Stimulated activated naive CD8-positive, alpha-beta T cell treated with anti-CD3 and anti-CD28 coated beads, Interleukin-15, amount 100 ng/mL, for 72 hours (primary cell): ENCODE results near the gene KLF5.
A peak's percentile ranks its signal among the peaks of the same experiment; 100 is the strongest.

ENCODE experiments used
- ATAC-seq: fragments of 150-1000 bp; cut with Tn5 transposase; 2 replicates; pipeline ENCODE4 v1.10.0; 2021; ENCODE audit warnings: mild to moderate bottlenecking, moderate library complexity
- DNase-seq, 2 donors: peaks; one replicate each; pipeline ENCODE4 v3.0.0; 2021 to 2022
- H3K27ac Mint-ChIP-seq, 2 donors: one replicate each; pipeline ENCODE4 v1.8.0; 2022; ENCODE audit warnings: mild to moderate bottlenecking in 2 of 2, mixed read lengths in 2 of 2, moderate library complexity in 2 of 2
- H3K27me3 Mint-ChIP-seq: one replicate; pipeline ENCODE4 v1.8.0; 2022; ENCODE audit warnings: mixed read lengths
- H3K4me1 Mint-ChIP-seq: one replicate; pipeline ENCODE4 v1.8.0; 2022; ENCODE audit warnings: mild to moderate bottlenecking, mixed read lengths
- H3K4me3 Mint-ChIP-seq, 2 donors: one replicate each; pipeline ENCODE4 v1.8.0; 2022; ENCODE audit warnings: mild to moderate bottlenecking in 2 of 2, mixed read lengths in 2 of 2, moderate library complexity in 1 of 2
- H3K9me3 Mint-ChIP-seq, 2 donors: one replicate each; pipeline ENCODE4 v1.8.0; 2022; ENCODE audit warnings: mixed read lengths in 2 of 2

Gene KLF5

DNA sequence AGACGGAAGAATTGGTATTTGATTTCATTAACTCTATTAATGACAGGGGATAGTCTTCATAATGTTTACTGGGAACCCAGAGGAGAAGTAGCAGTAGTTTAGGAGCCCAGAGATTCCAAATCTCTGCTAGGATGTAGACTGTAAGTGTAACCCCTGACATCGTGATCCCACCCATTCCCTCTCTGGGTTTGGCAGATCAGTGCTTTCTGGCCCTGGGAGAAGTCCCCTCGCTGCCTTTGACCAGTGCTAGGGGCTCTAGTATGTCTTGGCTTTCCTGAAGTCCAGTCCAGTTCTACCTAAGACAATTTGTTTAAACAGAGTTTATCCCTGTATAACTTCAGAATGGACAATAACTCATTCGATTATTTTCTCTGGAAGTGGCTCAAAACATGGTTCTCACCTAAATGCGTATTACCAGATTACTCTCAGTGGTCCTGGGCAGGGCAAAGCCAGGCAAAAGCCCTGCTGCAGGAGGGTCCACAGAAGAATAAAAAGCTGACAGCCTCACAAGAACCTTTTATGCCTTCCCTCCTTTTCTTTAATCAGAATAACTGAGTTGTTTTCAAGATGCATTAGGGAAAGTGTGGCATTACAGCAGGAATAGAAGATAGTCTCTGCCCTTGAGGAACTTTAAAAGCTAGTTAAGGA is 11.8 kb downstream of the KLF5 start:
- Mint-ChIP-seq H3K9me3 (no peaks in the 10 kb centered on the region), H3K4me3 (no peak overlapping the region), H3K4me1 (no peaks in the 10 kb centered on the region), H3K27ac (no peak overlapping the region), H3K27me3 (no peaks in the 10 kb centered on the region)
- no peak for DNase-seq
- ATAC-seq, result no peak

DNA sequence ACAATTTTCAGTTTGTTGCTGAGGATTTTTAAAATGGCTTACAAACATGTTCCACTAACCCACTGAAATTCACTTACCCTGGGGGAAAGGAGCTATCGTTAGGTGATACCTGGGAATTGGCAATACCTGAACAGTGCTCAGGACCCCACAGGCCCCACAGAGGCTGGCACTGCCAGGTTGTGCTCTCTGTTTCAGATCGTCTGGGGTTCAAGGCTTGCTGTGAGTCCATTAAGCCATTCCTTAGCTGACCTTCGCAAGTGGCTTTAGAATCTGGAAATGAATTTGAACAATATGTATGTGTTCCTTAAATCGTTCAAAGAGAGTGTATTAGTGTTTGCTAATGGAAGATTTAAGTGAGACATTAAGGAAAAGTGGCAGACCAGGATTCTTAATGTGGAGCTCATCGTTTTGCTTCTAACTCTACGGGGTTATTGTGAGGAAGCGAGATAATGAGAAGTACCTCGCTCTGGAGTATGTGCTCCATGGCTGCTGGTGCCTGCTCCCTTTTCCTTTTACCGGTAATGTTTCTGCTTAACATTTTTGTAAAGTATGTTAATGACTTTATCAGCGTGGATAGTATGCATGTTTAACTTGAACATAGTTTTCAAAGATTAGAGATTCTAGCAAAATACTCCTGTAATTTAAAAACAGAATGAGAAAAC is 13.6 kb downstream of the KLF5 start:
- H3K4me1 Mint-ChIP-seq, result no peaks in the 10 kb centered on the region
- DNase-seq (no peak), ATAC-seq (no peak)
- H3K27me3 Mint-ChIP-seq, result no peaks in the 10 kb centered on the region
- H3K9me3 Mint-ChIP-seq, result no peaks in the 10 kb centered on the region
- H3K27ac Mint-ChIP-seq, result no peak overlapping the region
- H3K4me3 Mint-ChIP-seq, result no peak overlapping the region

DNA sequence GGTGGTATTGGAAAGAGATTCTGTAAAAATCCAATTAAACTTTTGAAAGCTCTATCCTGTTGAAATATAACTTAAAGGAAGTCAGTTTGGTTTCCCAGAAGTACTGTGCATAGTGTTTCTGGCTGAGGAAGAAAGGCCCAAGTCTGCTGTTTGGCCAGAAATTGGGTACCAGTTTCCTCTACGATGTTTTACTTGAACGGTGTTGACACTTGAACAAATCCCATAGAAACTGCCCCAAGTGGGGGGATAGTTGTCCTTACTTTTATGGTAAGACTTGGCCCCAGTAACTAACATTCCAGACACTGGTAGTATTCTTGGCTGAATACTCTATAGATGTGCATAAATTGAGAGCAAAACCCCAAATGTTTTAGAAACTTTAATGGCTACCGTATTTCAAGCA is 14.2 kb downstream of the KLF5 start:
- DNase-seq, result no peak
- no peaks in the 10 kb centered on the region for H3K9me3 Mint-ChIP-seq
- no peak overlapping the region for H3K4me3 Mint-ChIP-seq
- H3K4me1 Mint-ChIP-seq, result no peaks in the 10 kb centered on the region
- no peak for ATAC-seq
- H3K27ac Mint-ChIP-seq, result no peak overlapping the region
- H3K27me3 Mint-ChIP-seq, result no peaks in the 10 kb centered on the region

DNA sequence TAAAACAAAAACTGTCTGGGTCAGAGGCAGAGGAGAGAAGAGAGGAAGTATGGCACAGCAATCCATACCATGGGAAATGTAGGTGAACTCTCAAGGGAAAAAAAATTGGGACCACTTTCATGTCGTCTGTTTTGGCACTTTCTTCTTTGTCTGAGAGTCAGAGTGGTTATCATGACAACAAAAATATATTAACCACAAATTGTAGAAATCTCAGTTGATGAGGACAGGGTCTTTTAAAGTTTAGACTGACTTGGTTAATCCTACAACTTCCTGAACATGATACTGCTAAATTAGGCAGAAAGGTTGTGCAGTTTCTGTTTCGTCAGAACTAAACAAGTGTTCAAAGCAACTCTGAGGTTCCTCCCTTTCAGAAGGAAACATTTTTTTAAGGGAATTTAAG is 15.2 kb downstream of the KLF5 start:
- DNase-seq, result no peak
- Mint-ChIP-seq H3K27ac (no peak overlapping the region), H3K4me3 (no peak overlapping the region)

DNA sequence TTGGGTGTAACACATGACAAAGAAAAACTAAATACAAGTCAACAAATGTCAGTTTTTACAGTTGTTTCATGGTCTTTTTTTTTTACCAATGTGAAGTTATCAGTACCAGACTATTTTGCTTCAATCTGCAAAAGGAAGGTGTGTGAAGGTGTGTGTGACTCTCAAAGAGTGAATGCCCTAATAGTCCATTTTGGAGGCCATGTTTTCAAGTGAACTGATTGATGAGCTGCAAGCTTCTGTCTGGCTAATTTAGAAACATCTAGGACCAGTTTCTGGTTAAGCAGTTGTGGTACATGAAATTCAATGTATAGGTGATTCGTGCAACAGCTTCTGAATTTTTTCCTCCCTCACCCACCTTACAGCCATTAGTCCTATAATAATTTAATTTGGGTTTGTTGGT is 16.1 kb downstream of the KLF5 start:
- Mint-ChIP-seq H3K27me3 (no peaks in the 10 kb centered on the region), H3K9me3 (no peaks in the 10 kb centered on the region), H3K4me1 (no peaks in the 10 kb centered on the region), H3K4me3 (no peak overlapping the region), H3K27ac (no peak overlapping the region)
- no peak for ATAC-seq
- DNase-seq, result no peak

More for the DNA sequence above, 15.2 kb downstream of the KLF5 start:
- Mint-ChIP-seq H3K4me1 (no peaks in the 10 kb centered on the region), H3K27me3 (no peaks in the 10 kb centered on the region), H3K9me3 (no peaks in the 10 kb centered on the region)
- ATAC-seq, result no peak

DNA sequence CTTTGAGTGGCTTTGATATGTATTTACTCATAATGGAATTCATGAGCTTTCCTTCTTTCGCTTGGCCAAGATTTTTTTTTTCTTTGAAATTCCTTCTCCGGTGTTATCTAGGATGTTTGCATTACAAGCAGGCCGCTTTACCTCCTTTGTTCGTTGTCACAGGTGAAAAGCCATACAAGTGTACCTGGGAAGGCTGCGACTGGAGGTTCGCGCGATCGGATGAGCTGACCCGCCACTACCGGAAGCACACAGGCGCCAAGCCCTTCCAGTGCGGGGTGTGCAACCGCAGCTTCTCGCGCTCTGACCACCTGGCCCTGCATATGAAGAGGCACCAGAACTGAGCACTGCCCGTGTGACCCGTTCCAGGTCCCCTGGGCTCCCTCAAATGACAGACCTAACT is 16.7 kb downstream of the KLF5 start:
- Mint-ChIP-seq H3K27me3 (no peaks in the 10 kb centered on the region), H3K4me1 (no peaks in the 10 kb centered on the region), H3K27ac (no peak overlapping the region), H3K4me3 (no peak overlapping the region), H3K9me3 (no peaks in the 10 kb centered on the region)
- ATAC-seq (no peak), DNase-seq (no peak)

DNA sequence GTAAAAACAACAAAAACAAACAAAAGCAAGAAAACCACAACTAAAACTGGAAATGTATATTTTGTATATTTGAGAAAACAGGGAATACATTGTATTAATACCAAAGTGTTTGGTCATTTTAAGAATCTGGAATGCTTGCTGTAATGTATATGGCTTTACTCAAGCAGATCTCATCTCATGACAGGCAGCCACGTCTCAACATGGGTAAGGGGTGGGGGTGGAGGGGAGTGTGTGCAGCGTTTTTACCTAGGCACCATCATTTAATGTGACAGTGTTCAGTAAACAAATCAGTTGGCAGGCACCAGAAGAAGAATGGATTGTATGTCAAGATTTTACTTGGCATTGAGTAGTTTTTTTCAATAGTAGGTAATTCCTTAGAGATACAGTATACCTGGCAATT is 17.1 kb downstream of the KLF5 start:
- Mint-ChIP-seq H3K9me3 (no peaks in the 10 kb centered on the region), H3K4me1 (no peaks in the 10 kb centered on the region), H3K4me3 (no peak overlapping the region), H3K27me3 (no peaks in the 10 kb centered on the region), H3K27ac (no peak overlapping the region)
- ATAC-seq (no peak), DNase-seq (no peak)

DNA sequence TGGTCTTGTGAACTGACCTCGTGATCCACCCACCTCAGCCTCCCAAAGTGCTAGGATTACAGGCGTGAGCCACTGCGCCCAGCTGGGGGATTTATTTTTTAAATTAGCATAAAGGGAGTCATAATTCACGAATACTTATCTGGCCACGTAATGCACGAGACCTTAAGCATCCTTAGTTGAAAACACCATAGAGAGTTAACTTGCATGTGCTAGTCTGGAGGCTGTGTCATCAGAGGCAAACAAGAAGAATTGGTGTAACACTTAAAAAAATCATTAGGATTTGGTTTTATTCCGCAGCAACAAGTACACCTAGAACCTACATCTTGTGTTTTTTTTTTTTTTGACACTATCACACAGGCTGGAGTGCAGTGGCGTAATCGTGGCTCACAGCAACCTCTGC is 19.1 kb downstream of the KLF5 start:
- Mint-ChIP-seq H3K4me3 (no peak overlapping the region), H3K27ac (no peak overlapping the region), H3K4me1 (no peaks in the 10 kb centered on the region), H3K9me3 (no peaks in the 10 kb centered on the region), H3K27me3 (no peaks in the 10 kb centered on the region)
- no peak for DNase-seq
- no peak for ATAC-seq

DNA sequence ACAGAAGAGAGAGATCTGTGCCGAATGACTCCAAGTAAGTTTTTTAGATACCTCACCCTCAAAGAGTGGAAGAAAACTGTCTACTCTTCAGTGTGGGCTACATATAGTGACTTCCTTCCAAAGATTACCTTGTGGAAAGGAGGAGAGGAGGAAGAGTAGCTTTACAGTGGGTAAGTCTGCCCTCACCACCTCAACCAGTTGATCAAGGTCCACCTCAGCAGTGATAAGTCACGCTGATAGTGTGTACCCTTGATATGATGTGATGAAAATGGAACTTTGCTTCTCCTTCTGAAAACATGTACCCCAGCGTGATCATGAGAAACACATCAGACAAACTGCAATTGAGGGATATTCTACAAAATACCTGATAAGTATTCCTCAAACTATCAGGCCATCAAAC is 20.6 kb downstream of the KLF5 start:
- no peaks in the 10 kb centered on the region for H3K9me3 Mint-ChIP-seq
- no peak overlapping the region for H3K27ac Mint-ChIP-seq
- DNase-seq (no peak), ATAC-seq (no peak)
- H3K27me3 Mint-ChIP-seq, result no peaks in the 10 kb centered on the region
- H3K4me1 Mint-ChIP-seq, result no peaks in the 10 kb centered on the region
- H3K4me3 Mint-ChIP-seq, result no peak overlapping the region

DNA sequence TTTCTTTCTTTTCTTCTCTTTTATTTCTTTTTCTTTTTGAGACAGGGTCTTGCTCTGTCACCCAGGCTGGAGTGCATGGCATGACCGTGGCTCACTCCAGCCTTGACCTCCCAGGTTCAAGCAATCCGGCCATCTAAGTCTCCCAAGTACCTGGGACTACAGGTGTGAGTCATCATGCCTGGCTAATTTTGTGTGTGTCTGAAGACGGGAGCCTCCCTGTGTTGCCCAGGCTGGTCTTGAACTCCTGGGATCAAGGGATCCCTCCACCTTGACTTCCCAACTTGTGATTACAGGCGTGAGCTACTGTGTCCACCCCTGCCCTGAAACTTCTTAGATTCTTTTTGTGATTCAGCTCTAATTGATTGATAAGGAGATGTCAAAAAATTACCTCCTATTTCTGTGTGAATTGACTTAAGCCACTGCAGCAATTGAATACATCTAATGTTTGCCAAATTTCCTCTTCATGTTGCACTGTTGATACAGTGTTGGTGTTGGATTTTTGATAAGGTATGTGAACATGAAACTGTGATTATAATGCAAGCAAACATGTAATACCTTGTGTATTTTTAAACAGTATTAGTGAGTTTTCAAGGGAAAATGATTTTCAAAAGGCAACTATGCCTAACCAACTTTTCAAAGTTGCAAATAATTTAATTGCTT is 22.6 kb downstream of the KLF5 start:
- no peaks in the 10 kb centered on the region for H3K27me3 Mint-ChIP-seq
- no peaks in the 10 kb centered on the region for H3K9me3 Mint-ChIP-seq
- ATAC-seq, result no peak
- no peak for DNase-seq
- no peak overlapping the region for H3K27ac Mint-ChIP-seq
- no peaks in the 10 kb centered on the region for H3K4me1 Mint-ChIP-seq
- no peak overlapping the region for H3K4me3 Mint-ChIP-seq

DNA sequence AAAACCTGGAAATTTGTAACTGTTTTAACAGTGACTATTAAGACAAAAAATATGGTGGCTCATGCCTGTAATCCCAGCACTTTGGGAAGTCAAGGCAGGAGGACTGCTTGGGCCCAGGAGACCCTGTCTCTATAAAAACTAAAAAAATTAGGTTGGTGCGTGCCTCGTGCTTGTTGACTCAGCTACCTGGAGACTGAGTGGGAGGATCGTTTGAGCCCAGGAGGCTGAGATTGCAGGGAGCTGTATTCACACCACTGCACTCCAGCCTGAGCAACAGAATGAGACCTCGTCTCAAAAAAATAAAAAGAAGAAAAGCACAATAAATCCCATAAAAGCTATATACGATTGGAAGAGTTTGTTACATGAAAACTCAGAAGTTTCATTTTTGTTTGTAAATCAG is 23.7 kb downstream of the KLF5 start:
- Mint-ChIP-seq H3K4me1 (no peaks in the 10 kb centered on the region), H3K27me3 (no peaks in the 10 kb centered on the region), H3K9me3 (no peaks in the 10 kb centered on the region), H3K27ac (no peak overlapping the region), H3K4me3 (no peak overlapping the region)
- DNase-seq (no peak), ATAC-seq (no peak)

DNA sequence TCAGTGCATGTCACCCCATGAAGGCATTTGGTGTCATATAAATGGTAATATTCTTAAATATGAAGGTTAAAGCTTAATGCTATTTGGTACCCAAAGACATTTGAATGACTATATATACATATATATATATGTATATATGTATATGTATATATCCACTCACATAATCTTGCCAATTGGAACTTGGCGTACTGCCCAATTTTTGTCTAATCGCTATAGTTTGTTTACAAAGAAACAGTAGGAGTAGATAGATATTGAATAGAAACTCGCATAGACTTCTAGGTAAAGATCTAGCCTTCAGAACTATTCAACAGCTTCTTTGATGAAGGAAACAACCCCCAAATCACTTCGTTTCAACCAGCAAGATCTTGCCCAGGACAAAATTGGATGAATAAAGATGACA is 24.1 kb downstream of the KLF5 start:
- DNase-seq, result no peak
- Mint-ChIP-seq H3K4me3 (no peak overlapping the region), H3K9me3 (no peaks in the 10 kb centered on the region), H3K27ac (no peak overlapping the region), H3K27me3 (no peaks in the 10 kb centered on the region), H3K4me1 (no peaks in the 10 kb centered on the region)
- ATAC-seq, result no peak

DNA sequence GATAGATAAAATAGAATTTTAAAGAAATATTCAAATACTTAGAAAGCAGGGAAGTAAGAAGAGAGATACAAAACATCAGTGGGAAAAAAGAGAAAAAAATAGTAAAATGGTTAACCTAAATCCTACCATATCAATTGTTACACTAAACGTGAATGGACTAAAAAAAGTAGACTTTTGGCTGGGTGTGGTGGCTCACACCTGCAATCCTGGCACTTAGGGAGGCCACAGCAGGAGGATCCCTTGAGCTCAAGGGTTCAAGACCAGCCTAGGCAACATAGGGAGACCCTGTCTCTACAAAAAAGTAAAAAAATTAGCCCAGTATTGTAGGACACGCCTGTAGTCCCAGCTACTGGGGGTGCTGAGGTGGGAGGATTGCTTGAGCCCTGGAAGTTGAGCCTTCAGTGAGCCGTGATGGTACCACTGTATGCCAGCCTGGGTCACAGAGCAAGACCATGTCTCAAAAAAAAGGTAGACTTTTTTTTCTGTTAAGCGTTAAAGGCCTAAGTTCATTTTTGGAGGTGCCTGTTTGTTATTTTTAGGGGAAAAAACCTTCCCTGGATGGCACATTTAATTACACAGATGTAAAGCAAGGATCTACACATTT is 29.6 kb downstream of the KLF5 start:
- ATAC-seq, result no peak

DNA sequence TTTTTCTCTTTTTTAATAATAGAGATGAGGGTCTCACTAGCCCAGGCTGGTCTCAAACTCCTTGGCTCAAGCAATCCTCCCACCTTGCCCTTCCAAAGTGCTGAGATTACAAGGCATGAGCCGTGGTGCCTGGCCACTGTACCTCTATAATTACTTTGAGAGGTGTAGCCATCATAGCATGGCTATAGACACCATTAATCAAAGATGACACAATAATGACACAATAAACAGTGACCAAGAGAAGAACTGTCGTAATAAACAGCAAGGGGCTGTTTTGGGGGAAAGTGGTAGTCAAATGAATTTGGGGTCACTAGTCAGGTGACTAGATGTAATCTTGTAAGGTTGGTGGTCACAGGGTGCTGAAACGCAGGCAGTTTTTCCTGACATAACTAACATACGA is 30.4 kb downstream of the KLF5 start:
- H3K27ac Mint-ChIP-seq, result no peak overlapping the region
- DNase-seq (no peak), ATAC-seq (no peak)
- peaks cover 10% of the 10 kb centered on the region for H3K4me1 Mint-ChIP-seq
- no peak overlapping the region for H3K4me3 Mint-ChIP-seq
- H3K27me3 Mint-ChIP-seq, result no peaks in the 10 kb centered on the region
- H3K9me3 Mint-ChIP-seq, result peaks cover 0 to 10% of the 10 kb centered on the region in 2 donors

More for the DNA sequence above, 29.6 kb downstream of the KLF5 start:
- no peaks in the 10 kb centered on the region for H3K27me3 Mint-ChIP-seq
- no peak overlapping the region for H3K4me3 Mint-ChIP-seq
- peaks cover 0 to 10% of the 10 kb centered on the region in 2 donors for H3K9me3 Mint-ChIP-seq
- H3K4me1 Mint-ChIP-seq, result peaks cover 10% of the 10 kb centered on the region
- DNase-seq, result no peak
- no peak overlapping the region for H3K27ac Mint-ChIP-seq

DNA sequence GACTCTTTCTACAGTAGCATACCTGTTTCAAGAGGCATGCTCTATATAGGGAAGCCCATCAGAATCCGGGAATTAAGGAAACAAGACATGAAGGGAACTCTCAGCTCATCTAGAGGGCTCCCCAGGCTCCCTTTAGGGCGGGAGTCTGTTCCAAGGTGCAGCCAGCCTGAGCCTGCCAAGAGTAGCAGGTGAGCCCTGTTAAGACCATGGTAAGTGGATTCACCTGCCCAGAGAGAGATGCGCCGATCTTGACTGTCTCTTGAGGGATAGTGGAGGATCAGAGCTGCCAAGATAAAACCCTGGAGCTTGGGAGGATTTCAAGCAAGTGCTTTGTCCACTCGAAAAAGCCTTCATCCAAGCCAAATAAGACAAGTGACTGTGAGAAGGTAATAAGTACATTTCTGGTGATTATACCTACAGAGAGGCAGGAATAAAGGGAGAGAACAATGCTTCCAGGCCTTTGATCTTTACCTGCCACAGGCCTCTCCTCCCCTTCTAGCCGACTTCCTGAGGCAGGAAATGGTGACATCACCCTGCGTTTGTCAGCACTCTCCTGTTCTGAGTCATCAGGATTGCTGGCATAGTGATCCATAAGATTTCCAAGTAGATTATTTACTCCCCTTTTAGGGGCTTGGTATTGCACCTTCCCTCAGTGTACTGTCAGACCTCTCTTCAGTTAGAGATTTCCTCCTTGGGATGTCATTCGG is 31.5 kb downstream of the KLF5 start:
- peaks cover 0 to 10% of the 10 kb centered on the region in 2 donors for H3K9me3 Mint-ChIP-seq
- H3K4me3 Mint-ChIP-seq, result no peak overlapping the region
- H3K4me1 Mint-ChIP-seq, result peaks cover 10% of the 10 kb centered on the region
- ATAC-seq (no peak), DNase-seq (no peak)
- no peaks in the 10 kb centered on the region for H3K27me3 Mint-ChIP-seq
- peak overlapping the region; percentile 52 to 71 for H3K27ac Mint-ChIP-seq

DNA sequence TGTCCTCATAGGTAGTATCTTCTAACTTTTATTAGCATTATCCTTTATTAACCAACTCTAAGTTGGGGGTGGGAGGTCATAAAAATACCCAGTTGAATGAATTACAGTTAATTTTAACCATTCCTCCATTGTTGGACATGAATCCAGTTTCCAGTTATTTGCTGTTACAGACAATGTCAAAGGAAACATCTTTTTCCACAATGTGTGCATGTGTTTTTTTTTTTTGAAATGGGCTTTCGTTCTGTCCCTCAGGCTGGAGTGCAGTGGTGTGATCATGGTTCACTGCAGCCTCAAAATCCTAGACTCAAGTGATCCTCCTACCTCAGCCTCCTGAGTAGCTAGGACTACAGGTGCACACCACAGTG is 32.0 kb downstream of the KLF5 start:
- Mint-ChIP-seq H3K4me1 (peaks cover 10% of the 10 kb centered on the region), H3K4me3 (no peak overlapping the region), H3K27ac (no peak overlapping the region), H3K9me3 (peaks cover 0 to 10% of the 10 kb centered on the region in 2 donors), H3K27me3 (no peaks in the 10 kb centered on the region)
- no peak for DNase-seq
- no peak for ATAC-seq
